Measurements from ENCODE around the gene KRT6C.

DNA sequence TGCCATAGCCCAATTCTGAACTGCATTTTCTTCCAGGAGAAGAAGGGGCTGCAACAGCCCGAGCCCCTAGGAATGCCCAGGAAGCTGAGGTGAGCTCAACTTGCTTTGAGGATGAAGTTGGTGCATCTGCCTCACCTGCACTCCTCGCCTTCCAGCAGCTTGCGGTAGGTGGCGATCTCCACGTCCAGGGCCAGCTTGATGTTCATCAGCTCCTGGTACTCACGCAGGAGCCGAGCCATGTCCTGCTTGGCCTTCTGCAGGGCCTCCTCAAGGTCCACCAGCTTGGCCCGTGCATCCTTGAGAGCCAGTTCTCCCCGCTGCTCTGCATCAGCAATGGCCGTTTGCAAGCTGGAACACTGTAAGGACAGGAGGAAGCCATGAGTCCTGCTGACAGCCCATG, 45.5 kb downstream of the KRT6C start:
- no peak for TF ChIP-seq POLR2A (IDR thresholded peaks at IDR 0.05; ENCODE audit: low read length)
- TF ChIP-seq GATA1 (IDR thresholded peaks at IDR 0.05; ENCODE audit: low read depth, low read length): no peak
